Adrenal gland (tissue), 5 donors: Measurements from ENCODE around the gene FANCI.

Experiments used
- POLR2A ChIP-seq, 2 donors: fragments of 450-650 bp; IDR thresholded peaks; one replicate each; pipeline ENCODE4 v1.6.1; 2017; ENCODE audit warnings: antibody characterized with exemption in 2 of 2, mild to moderate bottlenecking in 2 of 2, moderate library complexity in 1 of 2
- TF ChIP-seq, protein P1 (sequence below), 6 experiments: fragments of 450-650 bp in 4 of 6; fragments of 200-600 bp in 2 of 6; sonication (generic) in 1 of 6; IDR thresholded peaks; 1 replicate in 5 of 6; 2 replicates in 1 of 6; pipeline versions ENCODE4 v1.5.1 to v1.8.0; 2016 to 2021; ENCODE audit warnings: antibody characterized with exemption in 6 of 6, mild to moderate bottlenecking in 2 of 6, moderate library complexity in 1 of 6
- donor health status: DM: no; HTN: no; CAD: no.

DNA sequence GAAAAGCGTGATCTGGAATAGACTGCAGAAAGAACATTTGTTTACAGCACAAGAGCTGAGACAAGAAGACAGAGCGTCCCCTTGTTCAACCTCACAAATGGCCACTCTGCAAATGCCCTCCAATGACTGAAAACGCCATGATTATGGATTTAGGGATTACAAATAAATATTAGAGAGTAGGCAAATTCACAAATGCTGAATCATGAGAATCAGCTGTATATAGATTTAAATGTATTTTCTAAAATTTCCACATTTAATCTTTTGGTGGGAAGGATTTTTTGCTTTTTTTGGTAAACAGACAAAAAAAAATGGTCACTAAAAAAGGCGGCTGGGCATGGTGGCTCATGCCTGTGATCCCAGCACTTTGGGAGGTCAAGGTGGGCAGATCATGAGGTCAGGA lies 101.5 kb downstream of the FANCI start:
- TF ChIP-seq, protein P1, sequence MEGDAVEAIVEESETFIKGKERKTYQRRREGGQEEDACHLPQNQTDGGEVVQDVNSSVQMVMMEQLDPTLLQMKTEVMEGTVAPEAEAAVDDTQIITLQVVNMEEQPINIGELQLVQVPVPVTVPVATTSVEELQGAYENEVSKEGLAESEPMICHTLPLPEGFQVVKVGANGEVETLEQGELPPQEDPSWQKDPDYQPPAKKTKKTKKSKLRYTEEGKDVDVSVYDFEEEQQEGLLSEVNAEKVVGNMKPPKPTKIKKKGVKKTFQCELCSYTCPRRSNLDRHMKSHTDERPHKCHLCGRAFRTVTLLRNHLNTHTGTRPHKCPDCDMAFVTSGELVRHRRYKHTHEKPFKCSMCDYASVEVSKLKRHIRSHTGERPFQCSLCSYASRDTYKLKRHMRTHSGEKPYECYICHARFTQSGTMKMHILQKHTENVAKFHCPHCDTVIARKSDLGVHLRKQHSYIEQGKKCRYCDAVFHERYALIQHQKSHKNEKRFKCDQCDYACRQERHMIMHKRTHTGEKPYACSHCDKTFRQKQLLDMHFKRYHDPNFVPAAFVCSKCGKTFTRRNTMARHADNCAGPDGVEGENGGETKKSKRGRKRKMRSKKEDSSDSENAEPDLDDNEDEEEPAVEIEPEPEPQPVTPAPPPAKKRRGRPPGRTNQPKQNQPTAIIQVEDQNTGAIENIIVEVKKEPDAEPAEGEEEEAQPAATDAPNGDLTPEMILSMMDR (IDR thresholded peaks at IDR 0.05), result no peak
- TF ChIP-seq POLR2A (IDR thresholded peaks at IDR 0.05), result no peak
